Endothelial cell of umbilical vein (primary cell): ENCODE measurements around the gene F2RL3. TPM values are rescaled to one million over a fixed set of nuclear protein-coding genes. Genes with fewer than 3 reads are reported as not detected.

Experiments
- BruUV-seq: library from RNA; stranded (reverse); fragments of 400-500 nt; replicated peaks from 2 replicates; lab custom pipeline; 2021; lab: Mats Ljungman, UMichigan
- CTCF ChIA-PET: fragments of 300-600, 350-600 bp; sonication (Branson Sonifier 250); formaldehyde crosslinking; loops from one replicate; lab custom pipeline; 2021; ENCODE audit warnings: antibody characterized with exemption, inconsistent platforms; lab: Charles Lee
- POLR2A ChIA-PET: fragments of 300-600, 350-600 bp; sonication (Branson Sonifier 250); formaldehyde crosslinking; loops from one replicate; lab custom pipeline; 2021; ENCODE audit warnings: antibody characterized with exemption, inconsistent platforms; lab: Charles Lee
- DNase-seq: peaks from one replicate; pipeline ENCODE4 v3.0.0-alpha.2; 2011; ENCODE audit warnings: low read depth, low spot score
- FAIRE-seq: peaks from 2 replicates; lab custom pipeline; 2011; peaks lifted over from hg19 to GRCh38; lab: Jason Lieb, UNC
- H2AFZ ChIP-seq: 2 replicates; pipeline ENCODE4 v1.6.0; 2012; ENCODE audit warnings: low read depth, low read length, control low read depth, inconsistent platforms
- H3K27ac ChIP-seq: 2 replicates; pipeline ENCODE4 v1.5.1; 2011; ENCODE audit warnings: low read depth, mild to moderate bottlenecking, control low read depth, low read length, moderate library complexity; ENCODE audit not compliant: insufficient read depth
- H3K27me3 ChIP-seq, 2 experiments: 2 replicates each; pipeline versions ENCODE4 v1.6.0 to v1.6.1; 2011; ENCODE audit warnings: low read length in 2 of 2, mixed read lengths in 1 of 2; ENCODE audit not compliant: control insufficient read depth in 2 of 2, insufficient read depth in 2 of 2
- H3K36me3 ChIP-seq, 2 experiments: 2 replicates in 1 of 2; 3 replicates in 1 of 2; pipeline ENCODE4 v1.5.1; 2011; ENCODE audit warnings: low read length in 2 of 2, mild to moderate bottlenecking in 1 of 2, moderate library complexity in 1 of 2; ENCODE audit not compliant: control insufficient read depth in 2 of 2, insufficient read depth in 2 of 2; ENCODE audit errors: extremely low read depth in 1 of 2
- H3K4me1 ChIP-seq: 3 replicates; pipeline ENCODE4 v1.5.1; 2011; ENCODE audit warnings: mild to moderate bottlenecking, low read length; ENCODE audit not compliant: control insufficient read depth, insufficient read depth; ENCODE audit errors: extremely low read depth
- H3K4me2 ChIP-seq: 2 replicates; pipeline ENCODE4 v1.6.1; 2011; ENCODE audit warnings: low read length, control low read depth, mixed read lengths; ENCODE audit not compliant: insufficient read depth
- H3K4me3 ChIP-seq, 3 experiments: fragments of 200-600 bp in 1 of 3; sonication (generic), shearing (Covaris generic) in 1 of 3; replicated peaks in 1 of 3; 2 replicates each; pipeline ENCODE4 v1.5.1; 2011 to 2016; ENCODE audit warnings: control low read depth in 3 of 3, low read length in 3 of 3, mild to moderate bottlenecking in 2 of 3, inconsistent platforms in 1 of 3, low read depth in 1 of 3, moderate library complexity in 1 of 3; ENCODE audit not compliant: insufficient read depth in 1 of 3
- H3K79me2 ChIP-seq: 2 replicates; pipeline ENCODE4 v1.6.0; 2012; ENCODE audit warnings: low read length, inconsistent platforms; ENCODE audit not compliant: control insufficient read depth, insufficient read depth
- H3K9ac ChIP-seq: replicated peaks from 2 replicates; pipeline ENCODE3; 2011; ENCODE audit warnings: low read length, control low read depth; ENCODE audit not compliant: insufficient read depth; ENCODE audit errors: extremely low read depth
- H3K9me1 ChIP-seq: replicated peaks from 3 replicates; pipeline ENCODE4 v1.6.0; 2011; ENCODE audit warnings: mild to moderate bottlenecking, low read length; ENCODE audit not compliant: control insufficient read depth, insufficient read depth; ENCODE audit errors: extremely low read depth
- H3K9me3 ChIP-seq: replicated peaks from 2 replicates; pipeline ENCODE4 v1.5.1; 2012; ENCODE audit warnings: low read length, inconsistent platforms; ENCODE audit not compliant: control insufficient read depth, insufficient read depth
- H4K20me1 ChIP-seq: replicated peaks from 2 replicates; pipeline ENCODE3; 2011; ENCODE audit warnings: mild to moderate bottlenecking, low read length; ENCODE audit not compliant: control insufficient read depth, insufficient read depth; ENCODE audit errors: extremely low read depth
- EZH2 ChIP-seq: IDR thresholded peaks from 2 replicates; pipeline ENCODE4 v1.6.1; 2012; ENCODE audit warnings: borderline replicate concordance, low read depth, mild to moderate bottlenecking, moderate library complexity, low read length, inconsistent platforms; ENCODE audit not compliant: severe bottlenecking
- FOS ChIP-seq: IDR thresholded peaks from 2 replicates; pipeline ENCODE4 v1.6.1; 2011; ENCODE audit warnings: mild to moderate bottlenecking, low read length, moderate library complexity, borderline replicate concordance; ENCODE audit not compliant: insufficient read depth
- GATA2 ChIP-seq: IDR thresholded peaks from 2 replicates; pipeline ENCODE4 v1.7.0; 2011; ENCODE audit warnings: low read depth, mild to moderate bottlenecking, moderate library complexity, mixed read lengths, low read length; ENCODE audit not compliant: insufficient read length, insufficient read depth
- JUN ChIP-seq: IDR thresholded peaks from 2 replicates; pipeline ENCODE4 v1.6.1; 2011; ENCODE audit warnings: borderline replicate concordance, low read depth; ENCODE audit not compliant: insufficient read length, insufficient read depth
- MAX ChIP-seq: IDR thresholded peaks from 2 replicates; pipeline ENCODE4 v1.6.1; 2011; ENCODE audit not compliant: insufficient read depth, insufficient read length
- MYC ChIP-seq: IDR thresholded peaks from one replicate; pipeline ENCODE4 v1.6.1; 2011; ENCODE audit warnings: mild to moderate bottlenecking, low read depth, low read length
- POLR2A ChIP-seq: IDR thresholded peaks from 2 replicates; pipeline ENCODE4 v1.6.1; 2012; ENCODE audit warnings: low read depth, mild to moderate bottlenecking, control low read depth, low read length
- POLR2AphosphoS5 ChIP-seq: IDR thresholded peaks from 2 replicates; pipeline ENCODE4 v1.6.1; 2012; ENCODE audit warnings: low read depth, mild to moderate bottlenecking, control low read depth, low read length, moderate library complexity; ENCODE audit not compliant: insufficient read depth
- dilution Hi-C: fragments of 300-500 bp; cut with MboI; formaldehyde crosslinking; loops from one replicate; pipeline ENCODE4 v1.15.0; 2019; ENCODE audit warnings: low sequenced_read_pairs; ENCODE audit not compliant: extremely low pct_ligation_motif_present
- intact Hi-C: fragments of 100-400 bp; cut with micrococcal nuclease; formaldehyde crosslinking; loops from one replicate; pipeline ENCODE4 v1.10.0; 2022
- polyA plus RNA-seq, 4 experiments: library from polyadenylated mRNA; depleted of rRNA in 3 of 4; stranded (reverse) in 3 of 4; unstranded in 1 of 4; fragments of >200 nt; gene quantifications; 2 replicates each; pipeline versions ENCODE4 v1.2.1 to v1.2.3, GENCODE V29; 2011 to 2012; ENCODE audit warnings: missing spikeins in 1 of 4
- total RNA-seq: library from RNA; stranded (reverse); gene quantifications from 2 replicates; pipeline ENCODE4 v1.2.3, GENCODE V29; 2021
- TF ChIP-seq, protein P1 (sequence below), 2 donors: IDR thresholded peaks; 1 replicate in 1 of 2; 2 replicates in 1 of 2; pipeline ENCODE4 v1.5.1; 2011; ENCODE audit warnings: low read length in 2 of 2, mild to moderate bottlenecking in 2 of 2, moderate library complexity in 2 of 2, control low read depth in 1 of 2, inconsistent platforms in 1 of 2, low read depth in 1 of 2; ENCODE audit not compliant: insufficient read depth in 1 of 2; ENCODE audit errors: extremely low read depth in 1 of 2

F2RL3 gene
- total and polyA plus RNA-seq, 2 donors (not counting 3 experiments of a cell fraction or from before 2014, with no cell fraction given), result 1.2 to 1.7 TPM

GRCh38 chr19:16869331-16869972, 19.3 kb upstream of the F2RL3 start:
- Histone ChIP-seq H3K4me2 (no peak overlapping the region), H3K36me3 (peaks cover 13 to 43% of the 10 kb centered on the region in 2 experiments), H3K9me1 (no peaks in the 10 kb centered on the region), H2AFZ (no peak overlapping the region), H3K9ac (no peak overlapping the region), H3K27ac (no peak overlapping the region), H3K9me3 (no peaks in the 10 kb centered on the region), H3K4me1 (peaks cover 20% of the 10 kb centered on the region), H3K4me3 (no peak overlapping the region), H3K79me2 (peaks cover 16% of the 10 kb centered on the region), H4K20me1 (no peaks in the 10 kb centered on the region), H3K27me3 (no peaks in the 10 kb centered on the region)
- CTCF ChIA-PET, result no interaction called here
- TF ChIP-seq POLR2AphosphoS5 (no peak), JUN (no peak), POLR2A (no peak), GATA2 (no peak)
- intact Hi-C loops (no loop called here), dilution Hi-C loops (no loop called here)
- FAIRE-seq, result no peak
- POLR2A ChIA-PET, result no interaction called here
- BruUV-seq, result no TSS peak
- no peak for DNase-seq

DNA sequence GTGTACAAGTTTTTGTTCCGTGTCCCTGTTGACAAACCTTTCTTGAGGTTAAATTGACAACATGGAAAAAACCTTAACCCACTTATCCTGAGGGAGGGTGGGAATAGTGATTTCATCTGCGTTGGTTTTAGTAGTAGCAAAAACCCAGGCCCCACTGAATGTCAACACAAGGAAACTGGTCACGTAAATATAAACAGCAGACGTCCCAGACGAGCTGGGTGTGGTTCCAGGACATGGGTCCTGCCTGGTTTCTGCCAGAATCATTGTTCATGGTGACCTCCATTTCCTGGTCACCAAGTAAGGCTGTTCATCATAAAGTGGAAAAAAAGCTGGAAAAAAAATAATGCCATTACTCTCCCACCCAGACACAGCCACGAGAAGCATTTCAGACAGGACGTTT, 16.9 kb upstream of the F2RL3 start:
- H3K79me2 ChIP-seq, result peaks cover 27% of the 10 kb centered on the region
- H3K27me3 ChIP-seq, result no peaks in the 10 kb centered on the region
- CTCF ChIA-PET, result interaction anchor here (1.4 kb wide), 1 partner anchor 180 kb away, joined by 5 read pairs; no protein-coding TSS in a partner anchor
- POLR2A ChIA-PET, result no interaction called here
- peak overlapping the region; percentile 19 for H3K9ac ChIP-seq
- no peaks in the 10 kb centered on the region for H3K9me1 ChIP-seq
- H3K4me3 ChIP-seq, result no peak overlapping the region
- H3K36me3 ChIP-seq, result peaks cover 18 to 38% of the 10 kb centered on the region in 2 experiments
- FAIRE-seq, result peak; percentile 99
- BruUV-seq, result no TSS peak
- H3K4me1 ChIP-seq, result peaks cover 21% of the 10 kb centered on the region
- intact Hi-C loops, result loop anchor here (1.0 kb wide), 2 partner anchors 16 to 25 kb away; partner anchors contain the start of gene F2RL3
- H4K20me1 ChIP-seq, result no peaks in the 10 kb centered on the region
- dilution Hi-C loops, result no loop called here
- no peaks in the 10 kb centered on the region for H3K9me3 ChIP-seq
- no peak overlapping the region for H3K4me2 ChIP-seq
- TF ChIP-seq EZH2, result no peak
- TF ChIP-seq GATA2, result no peak
- no peak for TF ChIP-seq MYC
- peak; percentile 7 for TF ChIP-seq JUN
- no peak for TF ChIP-seq FOS
- TF ChIP-seq, protein P1, sequence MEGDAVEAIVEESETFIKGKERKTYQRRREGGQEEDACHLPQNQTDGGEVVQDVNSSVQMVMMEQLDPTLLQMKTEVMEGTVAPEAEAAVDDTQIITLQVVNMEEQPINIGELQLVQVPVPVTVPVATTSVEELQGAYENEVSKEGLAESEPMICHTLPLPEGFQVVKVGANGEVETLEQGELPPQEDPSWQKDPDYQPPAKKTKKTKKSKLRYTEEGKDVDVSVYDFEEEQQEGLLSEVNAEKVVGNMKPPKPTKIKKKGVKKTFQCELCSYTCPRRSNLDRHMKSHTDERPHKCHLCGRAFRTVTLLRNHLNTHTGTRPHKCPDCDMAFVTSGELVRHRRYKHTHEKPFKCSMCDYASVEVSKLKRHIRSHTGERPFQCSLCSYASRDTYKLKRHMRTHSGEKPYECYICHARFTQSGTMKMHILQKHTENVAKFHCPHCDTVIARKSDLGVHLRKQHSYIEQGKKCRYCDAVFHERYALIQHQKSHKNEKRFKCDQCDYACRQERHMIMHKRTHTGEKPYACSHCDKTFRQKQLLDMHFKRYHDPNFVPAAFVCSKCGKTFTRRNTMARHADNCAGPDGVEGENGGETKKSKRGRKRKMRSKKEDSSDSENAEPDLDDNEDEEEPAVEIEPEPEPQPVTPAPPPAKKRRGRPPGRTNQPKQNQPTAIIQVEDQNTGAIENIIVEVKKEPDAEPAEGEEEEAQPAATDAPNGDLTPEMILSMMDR (IDR thresholded peaks at IDR 0.05; ENCODE audit: extremely low read depth in 1 of 2, insufficient read depth in 1 of 2, low read depth in 1 of 2, low read length in 2 of 2), result no peak
- peak; percentile 69 for TF ChIP-seq POLR2AphosphoS5
- TF ChIP-seq POLR2A, result no peak
- TF ChIP-seq MAX, result no peak
- no peak overlapping the region for H2AFZ ChIP-seq
- peak; percentile 94 for DNase-seq
- peak overlapping the region; percentile 64 for H3K27ac ChIP-seq
